HG02623 (cell line): ENCODE results near the gene NEK11.
"Not testable (repeated sequence)": the region's sequence is repeated elsewhere in the genome, so short reads cannot be mapped to it uniquely, and the experiment has no call there.

Experiments
- ATAC-seq: cut with Tn5 transposase; IDR thresholded peaks from one replicate; pipeline ENCODE4 v1.9.1; 2021; ENCODE audit warnings: moderate library complexity; ENCODE audit not compliant: unreplicated experiment

The NEK11 gene

GRCh38 chr3:131285456-131285855 is 258.8 kb downstream of the NEK11 start:
- ATAC-seq = no peak

- no peak for ATAC-seq
Measured at GRCh38 chr3:131299836-131300235, 273.2 kb downstream of the NEK11 start.

- no peak for ATAC-seq
Measured at GRCh38 chr3:131303848-131304247, 277.2 kb downstream of the NEK11 start.

- no peak for ATAC-seq
Measured at GRCh38 chr3:131304890-131305289, 278.2 kb downstream of the NEK11 start.

GRCh38 chr3:131306242-131306641 is 279.6 kb downstream of the NEK11 start:
- no peak for ATAC-seq

GRCh38 chr3:131314318-131314717 is 287.6 kb downstream of the NEK11 start:
- ATAC-seq = no peak

- ATAC-seq = no peak
Measured at GRCh38 chr3:131315162-131315561, 288.5 kb downstream of the NEK11 start.

GRCh38 chr3:131317667-131318066 is 291.0 kb downstream of the NEK11 start:
- no peak for ATAC-seq

GRCh38 chr3:131323014-131323413 is 296.3 kb downstream of the NEK11 start:
- no peak for ATAC-seq

- ATAC-seq = no peak
Measured at GRCh38 chr3:131323792-131324191, 297.1 kb downstream of the NEK11 start.

GRCh38 chr3:131324923-131325322 is 298.2 kb downstream of the NEK11 start:
- no peak for ATAC-seq

- no peak for ATAC-seq
Measured at GRCh38 chr3:131326307-131326706, 299.6 kb downstream of the NEK11 start.

GRCh38 chr3:131328721-131329120 is 302.0 kb downstream of the NEK11 start:
- ATAC-seq = no peak

GRCh38 chr3:131329774-131330173 is 303.1 kb downstream of the NEK11 start:
- no peak for ATAC-seq

- not testable (repeated sequence) for ATAC-seq
Measured at GRCh38 chr3:131331456-131332085, 304.9 kb downstream of the NEK11 start.

GRCh38 chr3:131338948-131339640 is 312.4 kb downstream of the NEK11 start:
- no peak for ATAC-seq

- no peak for ATAC-seq
Measured at GRCh38 chr3:131341761-131342160, 315.1 kb downstream of the NEK11 start.

- no peak for ATAC-seq
Measured at GRCh38 chr3:131348911-131349310, 322.2 kb downstream of the NEK11 start.

- ATAC-seq = no peak
Measured at GRCh38 chr3:131349454-131349853, 322.8 kb downstream of the NEK11 start.

- ATAC-seq = no peak
Measured at GRCh38 chr3:131349946-131350347, 323.3 kb downstream of the NEK11 start.

- ATAC-seq = no peak
Measured at GRCh38 chr3:131350506-131350905, 323.8 kb downstream of the NEK11 start.

GRCh38 chr3:131353016-131353877 is 326.6 kb downstream of the NEK11 start:
- ATAC-seq = no peak
